ENCODE measurements around the gene FBP2. TPM values are rescaled to one million over a fixed set of nuclear protein-coding genes. Genes with fewer than 3 reads are reported as not detected.
"Not testable (repeated sequence)": the region's sequence is repeated elsewhere in the genome, so short reads cannot be mapped to it uniquely, and the experiment has no call there.

Gene FBP2
- total RNA-seq, 2 donors from 2014 or later, result not detected

- no peak for ATAC-seq
- Mint-ChIP-seq H3K36me3 (no peaks in the 10 kb centered on the region), H3K27ac (no peak overlapping the region), H3K9me3 (no peaks in the 10 kb centered on the region)
- DNase-seq (ENCODE audit: low spot score in 2 of 2), result no peak
These were observed 47.7 kb downstream of the FBP2 start for GRCh38 chr9:94545940-94546339.

- ATAC-seq; H3K9me3 Mint-ChIP-seq; H3K36me3 Mint-ChIP-seq; H3K27ac Mint-ChIP-seq; DNase-seq (ENCODE audit: low spot score in 2 of 2): not testable (repeated sequence)
These were observed 49.3 kb downstream of the FBP2 start for GRCh38 chr9:94544335-94544734.

GRCh38 chr9:94538908-94539307 is 54.7 kb downstream of the FBP2 start:
- no peaks in the 10 kb centered on the region for H3K36me3 Mint-ChIP-seq
- no peaks in the 10 kb centered on the region for H3K9me3 Mint-ChIP-seq
- ATAC-seq, result no peak
- no peak for DNase-seq (ENCODE audit: low spot score in 2 of 2)
- H3K27ac Mint-ChIP-seq, result no peak overlapping the region

- Mint-ChIP-seq H3K9me3 (no peaks in the 10 kb centered on the region), H3K36me3 (no peaks in the 10 kb centered on the region), H3K27ac (no peak overlapping the region)
These were observed 58.7 kb downstream of the FBP2 start for GRCh38 chr9:94534901-94535300.

GRCh38 chr9:94533601-94534000 is 60.0 kb downstream of the FBP2 start:
- no peaks in the 10 kb centered on the region for H3K36me3 Mint-ChIP-seq
- H3K27ac Mint-ChIP-seq, result no peak overlapping the region
- ATAC-seq (no peak), DNase-seq (ENCODE audit: low spot score in 2 of 2) (no peak)
- H3K9me3 Mint-ChIP-seq, result no peaks in the 10 kb centered on the region

More at GRCh38 chr9:94534901-94535300, 58.7 kb downstream of the FBP2 start:
- ATAC-seq (no peak), DNase-seq (ENCODE audit: low spot score in 2 of 2) (no peak)

GRCh38 chr9:94533155-94533554 is 60.5 kb downstream of the FBP2 start:
- ATAC-seq (no peak), DNase-seq (ENCODE audit: low spot score in 2 of 2) (no peak)
- Mint-ChIP-seq H3K36me3 (no peaks in the 10 kb centered on the region), H3K9me3 (no peaks in the 10 kb centered on the region), H3K27ac (no peak overlapping the region)

GRCh38 chr9:94528886-94529285 is 64.7 kb downstream of the FBP2 start:
- Mint-ChIP-seq H3K27ac (no peak overlapping the region), H3K9me3 (no peaks in the 10 kb centered on the region), H3K36me3 (no peaks in the 10 kb centered on the region)
- no peak for DNase-seq (ENCODE audit: low spot score in 2 of 2)
- no peak for ATAC-seq

- ATAC-seq (no peak), DNase-seq (ENCODE audit: low spot score in 2 of 2) (no peak)
- H3K9me3 Mint-ChIP-seq, result no peaks in the 10 kb centered on the region
- no peak overlapping the region for H3K27ac Mint-ChIP-seq
- H3K36me3 Mint-ChIP-seq, result no peaks in the 10 kb centered on the region
These were observed 66.7 kb downstream of the FBP2 start for GRCh38 chr9:94526951-94527350.

GRCh38 chr9:94526271-94526670 is 67.4 kb downstream of the FBP2 start:
- Mint-ChIP-seq H3K27ac (no peak overlapping the region), H3K9me3 (no peaks in the 10 kb centered on the region), H3K36me3 (no peaks in the 10 kb centered on the region)
- no peak for DNase-seq (ENCODE audit: low spot score in 2 of 2)
- ATAC-seq, result no peak

GRCh38 chr9:94525396-94526035 is 68.1 kb downstream of the FBP2 start:
- H3K27ac Mint-ChIP-seq, result no peak overlapping the region
- DNase-seq (ENCODE audit: low spot score in 2 of 2), result no peak
- H3K9me3 Mint-ChIP-seq, result no peaks in the 10 kb centered on the region
- no peak for ATAC-seq
- no peaks in the 10 kb centered on the region for H3K36me3 Mint-ChIP-seq

GRCh38 chr9:94517254-94517653 is 76.4 kb downstream of the FBP2 start:
- H3K36me3 Mint-ChIP-seq, result no peaks in the 10 kb centered on the region
- H3K9me3 Mint-ChIP-seq, result no peaks in the 10 kb centered on the region
- no peak overlapping the region for H3K27ac Mint-ChIP-seq
- ATAC-seq (no peak), DNase-seq (ENCODE audit: low spot score in 2 of 2) (no peak)

- H3K36me3 Mint-ChIP-seq, result no peaks in the 10 kb centered on the region
- H3K27ac Mint-ChIP-seq, result no peak overlapping the region
- H3K9me3 Mint-ChIP-seq, result no peaks in the 10 kb centered on the region
- ATAC-seq (no peak), DNase-seq (ENCODE audit: low spot score in 2 of 2) (no peak)
These were observed 78.9 kb downstream of the FBP2 start for GRCh38 chr9:94514722-94515121.

- Mint-ChIP-seq H3K27ac (no peak overlapping the region), H3K9me3 (no peaks in the 10 kb centered on the region), H3K36me3 (no peaks in the 10 kb centered on the region)
- ATAC-seq (no peak), DNase-seq (ENCODE audit: low spot score in 2 of 2) (no peak)
These were observed 81.7 kb downstream of the FBP2 start for GRCh38 chr9:94511955-94512265.

GRCh38 chr9:94511134-94511954 is 82.3 kb downstream of the FBP2 start:
- Mint-ChIP-seq H3K9me3 (no peaks in the 10 kb centered on the region), H3K36me3 (no peaks in the 10 kb centered on the region), H3K27ac (no peak overlapping the region)
- ATAC-seq (no peak), DNase-seq (ENCODE audit: low spot score in 2 of 2) (no peak)

Other genes starting within 250 kb of the FBP2 start
- gene PCAT7, start 38.7 kb downstream of the FBP2 start, total RNA-seq, result not detected
- gene FBP1, start 45.7 kb upstream of the FBP2 start, total RNA-seq, result 1 to 10 TPM in 1 of 2 donors, under 1 TPM in 1; 0.89 to 1.2 TPM
- 10 to 100 TPM in 1 of 2 donors, 1 to 10 TPM in 1; 5.5 to 13.0 TPM for gene AOPEP, start 132.9 kb upstream of the FBP2 start, total RNA-seq

Data from activated naive CD4-positive, alpha-beta T cell treated with anti-CD3 and anti-CD28 coated beads, Interleukin-2, amount 50 U/mL, for 72 hours (primary cell).